ENCODE data around the gene TRPV6.

TRPV6 gene

DNA sequence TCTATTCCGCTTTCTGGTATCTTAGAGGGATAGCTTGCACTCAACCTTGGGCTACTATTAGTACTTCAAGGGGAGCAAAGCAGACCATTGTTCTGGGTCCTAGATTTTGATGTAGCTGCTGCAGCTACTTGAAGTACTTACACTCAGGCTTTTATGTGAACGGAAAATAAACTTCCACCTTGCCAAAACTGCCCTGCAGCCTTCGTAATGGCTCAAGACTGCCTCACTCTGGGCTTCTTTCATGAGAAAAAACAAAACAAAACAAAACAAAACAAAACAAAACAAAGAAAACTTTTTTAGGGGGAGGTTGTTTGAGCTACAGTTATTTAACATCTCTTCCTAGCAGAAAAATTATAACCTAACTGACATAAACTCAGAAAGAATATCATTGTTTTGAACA, 50.1 kb downstream of the TRPV6 start:
- TF ChIP-seq, protein P1, sequence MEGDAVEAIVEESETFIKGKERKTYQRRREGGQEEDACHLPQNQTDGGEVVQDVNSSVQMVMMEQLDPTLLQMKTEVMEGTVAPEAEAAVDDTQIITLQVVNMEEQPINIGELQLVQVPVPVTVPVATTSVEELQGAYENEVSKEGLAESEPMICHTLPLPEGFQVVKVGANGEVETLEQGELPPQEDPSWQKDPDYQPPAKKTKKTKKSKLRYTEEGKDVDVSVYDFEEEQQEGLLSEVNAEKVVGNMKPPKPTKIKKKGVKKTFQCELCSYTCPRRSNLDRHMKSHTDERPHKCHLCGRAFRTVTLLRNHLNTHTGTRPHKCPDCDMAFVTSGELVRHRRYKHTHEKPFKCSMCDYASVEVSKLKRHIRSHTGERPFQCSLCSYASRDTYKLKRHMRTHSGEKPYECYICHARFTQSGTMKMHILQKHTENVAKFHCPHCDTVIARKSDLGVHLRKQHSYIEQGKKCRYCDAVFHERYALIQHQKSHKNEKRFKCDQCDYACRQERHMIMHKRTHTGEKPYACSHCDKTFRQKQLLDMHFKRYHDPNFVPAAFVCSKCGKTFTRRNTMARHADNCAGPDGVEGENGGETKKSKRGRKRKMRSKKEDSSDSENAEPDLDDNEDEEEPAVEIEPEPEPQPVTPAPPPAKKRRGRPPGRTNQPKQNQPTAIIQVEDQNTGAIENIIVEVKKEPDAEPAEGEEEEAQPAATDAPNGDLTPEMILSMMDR (IDR thresholded peaks at IDR 0.05): peak; percentile 25; the same call in 1 of the 2 replicates

DNA sequence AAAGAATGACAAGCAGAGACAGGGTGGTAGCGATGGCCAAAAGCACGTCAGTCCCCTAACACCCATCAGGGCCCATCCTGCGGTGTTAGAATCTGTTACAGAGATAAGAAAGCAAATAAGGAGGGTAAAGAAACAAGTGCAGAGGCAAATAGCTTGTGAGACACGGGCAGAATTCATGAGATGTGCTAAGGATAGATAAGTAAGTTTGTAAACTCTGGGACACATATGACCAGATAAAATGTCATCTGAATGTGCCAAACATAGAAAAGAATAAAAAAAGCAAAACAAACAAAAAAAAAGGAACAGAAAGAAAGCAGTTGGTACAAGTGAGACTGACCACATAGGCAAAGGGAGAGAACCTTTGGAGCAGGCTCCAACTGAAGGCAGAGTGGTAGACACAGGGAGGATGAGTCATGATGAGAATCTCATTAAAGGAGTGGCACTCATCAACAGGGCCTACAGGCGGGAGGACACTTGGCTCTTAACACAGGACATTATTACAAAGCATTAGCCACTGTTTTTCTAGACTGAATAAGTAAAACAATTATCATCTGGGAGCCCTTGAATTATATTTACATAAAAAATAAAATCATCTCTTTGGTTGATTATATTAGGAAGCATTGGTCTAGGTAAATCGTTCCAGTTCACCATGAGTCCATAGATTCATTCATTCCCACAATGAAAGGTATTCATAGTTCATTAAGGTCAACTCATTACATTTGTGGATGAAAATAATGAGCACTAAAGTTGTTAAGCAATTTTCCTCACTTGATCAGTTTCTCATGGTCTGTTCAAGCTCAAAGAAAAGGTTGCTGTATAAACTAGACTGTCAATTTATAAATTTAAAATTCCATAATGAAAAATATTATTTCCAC, 52.1 kb downstream of the TRPV6 start:
- TF ChIP-seq, protein P1 (IDR thresholded peaks at IDR 0.05): no peak

DNA sequence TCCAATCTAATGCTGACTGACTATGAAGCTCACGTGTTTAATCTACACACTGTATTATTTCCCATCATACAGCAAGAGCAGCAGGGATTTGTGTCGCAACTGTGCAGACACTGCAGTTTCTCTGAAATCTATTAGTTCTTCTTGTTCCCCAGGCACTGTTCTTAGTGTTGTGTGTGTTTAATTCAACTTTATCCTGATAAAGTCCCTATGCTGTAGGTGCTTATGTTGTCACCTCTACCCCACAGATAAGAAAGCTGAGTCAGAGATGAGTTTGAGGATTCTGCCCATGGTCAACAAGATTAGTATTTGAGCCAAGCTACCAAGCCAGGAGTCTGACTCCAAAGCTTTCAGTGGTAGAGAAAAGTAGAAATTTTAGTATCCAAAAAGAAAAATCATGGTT, 53.1 kb downstream of the TRPV6 start:
- TF ChIP-seq, protein P1 (IDR thresholded peaks at IDR 0.05): no peak

DNA sequence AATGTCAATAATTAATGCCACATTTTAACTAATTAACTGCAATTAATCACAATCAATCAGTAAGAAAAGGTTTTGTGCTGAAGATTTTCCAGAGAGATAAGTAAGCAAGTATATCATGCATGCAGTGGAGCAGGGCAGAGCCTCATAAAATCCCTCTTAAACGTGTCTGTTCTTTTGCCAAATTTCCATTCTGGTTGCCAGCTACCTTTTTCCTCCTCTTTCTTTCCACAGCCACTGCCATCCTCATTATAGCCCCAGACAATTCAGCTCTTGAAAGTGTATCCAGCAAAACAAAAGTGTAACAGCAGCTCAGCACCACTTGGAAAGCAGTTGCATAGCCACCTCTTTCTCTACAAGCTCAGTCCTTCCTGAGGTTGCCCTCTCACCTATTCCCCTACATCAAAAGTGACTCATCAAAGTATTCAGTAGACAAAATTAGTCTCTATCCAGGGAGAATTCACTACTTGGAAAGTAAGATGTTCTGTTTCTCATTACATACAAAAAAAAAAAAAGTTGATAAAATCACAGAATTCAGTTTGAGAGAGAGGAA, 57.5 kb downstream of the TRPV6 start:
- TF ChIP-seq, protein P1 (IDR thresholded peaks at IDR 0.05): no peak

DNA sequence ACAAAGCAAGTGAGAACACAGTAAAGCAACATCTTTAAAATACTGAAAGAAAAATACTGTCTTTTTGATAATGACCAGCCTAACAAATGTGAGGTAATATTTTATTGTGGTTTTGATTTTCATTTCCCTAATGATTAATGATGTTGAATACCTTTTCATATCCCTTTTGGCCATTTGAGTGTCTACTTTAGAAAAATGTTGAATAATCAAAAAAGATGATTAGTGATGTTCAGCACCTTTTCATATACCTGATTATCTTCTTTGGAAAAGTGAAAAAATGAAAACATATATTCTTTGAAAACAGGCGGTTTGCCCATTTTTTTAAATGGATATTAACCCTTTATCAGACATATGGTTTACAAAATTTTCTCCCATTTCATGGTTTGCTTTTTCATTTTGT, 62.8 kb downstream of the TRPV6 start:
- TF ChIP-seq, protein P1 (IDR thresholded peaks at IDR 0.05): no peak

All from LNCAP (cell line).